HG03439 (cell line): Measurements from ENCODE around the gene RRAS.
A peak's percentile ranks its signal among the peaks of the same experiment; 100 is the strongest.

ENCODE experiments used
- ATAC-seq: cut with Tn5 transposase; IDR thresholded peaks from one replicate; pipeline ENCODE4 v1.9.1; 2021; ENCODE audit warnings: mild to moderate bottlenecking, moderate library complexity; ENCODE audit not compliant: unreplicated experiment

Gene RRAS

GRCh38 chr19:49655570-49656455 lies 15.9 kb upstream of the RRAS start:
- no peak for ATAC-seq

- no peak for ATAC-seq
Observed at GRCh38 chr19:49654581-49654980, 14.6 kb upstream of the RRAS start.

GRCh38 chr19:49653466-49653806 lies 13.5 kb upstream of the RRAS start:
- ATAC-seq = no peak

GRCh38 chr19:49652551-49653465 lies 12.9 kb upstream of the RRAS start:
- no peak for ATAC-seq

DNA sequence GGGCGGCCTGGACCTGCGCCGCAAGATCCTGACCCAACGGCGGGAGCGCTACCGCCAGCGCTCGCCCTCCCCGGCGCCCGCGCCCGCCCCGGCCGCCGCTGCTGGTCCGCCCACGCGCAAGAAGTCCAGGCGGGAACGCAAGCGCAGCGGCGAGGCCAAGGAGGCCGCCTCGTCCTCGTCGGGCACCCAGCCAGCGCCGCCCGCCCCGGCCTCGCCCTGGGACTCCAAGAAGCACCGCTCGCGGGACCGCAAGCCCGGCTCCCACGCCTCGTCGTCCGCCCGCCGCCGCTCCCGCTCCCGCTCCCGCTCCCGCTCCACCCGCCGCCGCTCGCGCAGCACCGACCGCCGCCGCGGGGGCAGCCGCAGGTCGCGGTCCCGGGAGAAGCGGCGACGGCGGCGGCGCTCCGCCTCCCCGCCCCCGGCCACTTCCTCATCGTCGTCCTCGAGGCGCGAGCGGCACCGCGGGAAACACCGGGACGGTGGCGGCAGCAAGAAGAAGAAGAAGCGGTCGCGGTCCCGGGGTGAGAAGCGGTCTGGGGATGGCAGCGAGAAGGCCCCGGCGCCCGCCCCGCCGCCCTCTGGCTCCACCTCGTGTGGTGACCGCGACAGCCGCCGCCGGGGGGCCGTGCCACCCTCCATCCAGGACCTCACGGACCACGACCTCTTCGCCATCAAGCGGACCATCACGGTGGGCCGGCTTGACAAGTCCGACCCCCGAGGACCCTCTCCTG lies 12.0 kb upstream of the RRAS start:
- no peak for ATAC-seq

DNA sequence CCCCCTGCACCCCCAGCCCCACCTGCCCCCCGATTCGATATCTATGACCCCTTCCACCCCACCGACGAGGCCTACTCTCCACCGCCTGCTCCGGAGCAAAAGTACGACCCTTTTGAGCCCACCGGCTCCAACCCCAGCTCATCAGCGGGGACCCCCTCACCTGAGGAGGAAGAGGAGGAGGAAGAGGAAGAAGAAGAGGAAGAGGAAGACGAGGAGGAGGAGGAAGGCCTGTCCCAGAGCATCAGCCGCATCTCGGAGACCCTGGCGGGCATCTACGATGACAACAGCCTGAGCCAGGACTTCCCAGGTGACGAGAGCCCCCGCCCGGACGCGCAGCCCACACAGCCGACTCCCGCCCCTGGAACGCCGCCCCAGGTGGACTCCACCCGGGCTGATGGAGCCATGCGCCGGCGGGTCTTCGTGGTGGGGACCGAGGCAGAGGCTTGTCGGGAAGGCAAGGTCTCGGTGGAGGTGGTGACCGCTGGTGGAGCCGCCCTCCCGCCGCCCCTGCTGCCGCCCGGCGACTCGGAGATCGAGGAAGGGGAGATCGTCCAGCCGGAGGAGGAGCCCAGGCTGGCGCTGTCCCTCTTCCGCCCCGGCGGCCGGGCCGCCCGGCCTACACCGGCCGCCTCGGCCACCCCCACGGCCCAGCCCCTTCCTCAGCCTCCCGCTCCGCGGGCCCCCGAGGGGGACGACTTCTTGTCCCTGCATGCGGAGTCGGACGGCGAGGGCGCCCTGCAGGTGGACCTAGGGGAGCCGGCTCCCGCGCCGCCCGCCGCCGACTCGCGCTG lies 11.3 kb upstream of the RRAS start:
- no peak for ATAC-seq

DNA sequence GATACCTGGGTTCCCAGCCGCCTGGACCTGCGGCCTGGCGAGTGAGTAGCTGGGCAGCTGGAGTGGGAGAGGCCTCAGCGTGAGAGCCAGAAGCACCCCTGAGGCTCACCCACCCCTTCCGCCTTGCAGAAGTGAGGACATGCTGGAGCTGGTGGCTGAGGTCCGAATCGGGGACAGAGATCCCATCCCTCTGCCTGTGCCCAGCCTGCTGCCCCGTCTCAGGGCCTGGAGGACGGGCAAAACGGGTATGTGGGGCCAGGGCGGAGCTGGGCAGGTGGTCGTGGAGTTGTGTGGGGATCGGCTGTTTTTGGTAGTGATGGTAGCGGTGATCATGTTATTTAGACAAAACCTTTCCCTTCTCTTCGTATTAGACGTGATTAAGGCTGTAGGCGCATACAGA lies 6.6 kb upstream of the RRAS start:
- no peak for ATAC-seq

GRCh38 chr19:49645995-49646394 lies 6.1 kb upstream of the RRAS start:
- ATAC-seq = no peak

GRCh38 chr19:49645592-49645991 lies 5.6 kb upstream of the RRAS start:
- ATAC-seq = no peak

DNA sequence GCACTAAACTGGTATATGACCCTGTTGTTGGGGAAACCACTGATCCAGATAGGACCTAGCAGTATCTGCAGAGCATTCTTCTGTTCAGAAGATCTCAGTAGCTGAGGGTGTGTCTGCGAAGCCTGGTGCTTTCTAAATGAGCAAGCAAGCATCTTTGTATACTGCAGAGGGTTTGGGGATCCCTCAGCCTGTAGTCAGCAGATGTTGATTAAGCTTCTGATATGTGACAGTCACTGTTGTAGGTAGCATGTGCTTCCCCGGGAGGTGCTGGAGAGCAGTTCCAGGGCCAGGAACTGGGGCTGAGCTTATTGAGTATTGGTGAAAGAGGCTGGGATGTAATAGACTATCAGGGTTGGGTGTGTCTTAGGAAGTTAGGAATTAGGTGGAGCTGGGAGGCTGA lies 3.5 kb upstream of the RRAS start:
- ATAC-seq = no peak

DNA sequence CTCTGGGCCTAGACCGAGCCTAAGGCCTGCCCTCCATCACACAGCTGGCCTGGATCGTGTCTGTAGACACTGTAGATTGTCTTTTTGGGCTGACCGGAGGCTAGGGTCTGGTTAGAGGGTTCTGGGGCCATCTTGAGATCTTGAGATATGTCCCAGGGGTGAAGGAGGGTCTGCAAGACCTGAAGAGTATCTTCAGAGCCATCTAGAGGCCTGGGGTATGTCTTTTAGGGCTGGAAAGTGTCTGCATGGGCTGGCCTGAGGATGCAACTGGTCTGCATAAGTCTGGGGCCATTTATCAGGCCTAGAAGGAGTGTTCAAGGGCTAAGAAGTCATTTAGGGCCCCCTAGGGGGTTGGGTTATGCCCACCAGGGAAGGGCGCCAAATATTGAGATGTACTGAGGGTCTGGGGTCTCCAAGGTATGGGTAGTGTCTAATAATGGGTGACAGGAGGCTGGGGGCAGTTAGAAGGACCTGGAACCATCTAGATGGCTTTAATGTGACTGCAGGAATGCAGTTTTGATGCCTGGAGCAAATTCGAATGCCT lies 2.6 kb upstream of the RRAS start:
- no peak for ATAC-seq

DNA sequence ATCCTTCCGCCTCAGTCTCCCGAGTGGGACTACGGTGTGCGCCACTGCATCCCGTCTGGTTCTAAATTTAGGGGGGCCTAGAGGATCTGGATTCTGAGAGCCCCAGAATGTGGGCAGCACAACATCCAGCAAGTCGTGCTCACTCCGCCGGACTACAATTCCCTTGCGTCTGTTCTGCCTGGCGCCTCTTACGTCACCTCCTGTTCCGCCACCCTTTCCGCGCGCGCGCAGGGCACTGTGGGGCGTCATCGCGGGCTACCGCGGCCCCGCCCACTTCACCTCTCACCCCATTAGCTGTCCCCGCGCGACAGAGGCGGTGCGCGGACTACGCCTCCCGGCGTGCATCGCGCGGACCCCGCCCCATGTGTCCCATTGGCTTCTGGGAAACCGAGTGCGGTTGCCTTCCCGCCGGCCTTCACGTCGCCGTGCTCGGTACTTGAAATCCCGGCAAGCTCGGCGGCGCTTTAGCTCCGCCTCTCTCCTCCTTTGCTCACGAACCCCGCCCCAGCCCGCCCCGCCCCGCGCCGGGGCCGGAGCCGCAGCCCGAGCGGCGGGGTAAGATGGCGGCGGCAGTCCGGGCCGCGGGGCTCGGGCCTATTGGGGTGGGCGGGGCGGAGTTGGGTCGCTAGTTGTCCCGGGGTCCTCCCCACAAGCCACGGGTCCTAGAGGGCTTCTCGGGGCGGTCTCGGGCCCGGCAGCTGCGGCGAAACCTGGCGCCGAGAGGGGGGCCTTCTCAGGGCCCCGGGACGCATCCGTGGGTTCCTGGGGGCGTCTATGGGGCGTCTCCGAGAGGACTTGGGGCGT lies 1.9 kb upstream of the RRAS start, which contains the start of gene SCAF1:
TSS of gene SCAF1 (plus strand) at position 522 of the 804 bp plus-strand sequence. CDS start 2,818 bp downstream, outside the sequence.
- ATAC-seq = peak; percentile 59

- no peak for ATAC-seq
Observed at GRCh38 chr19:49639401-49640112, 386 bp downstream of the RRAS start.

DNA sequence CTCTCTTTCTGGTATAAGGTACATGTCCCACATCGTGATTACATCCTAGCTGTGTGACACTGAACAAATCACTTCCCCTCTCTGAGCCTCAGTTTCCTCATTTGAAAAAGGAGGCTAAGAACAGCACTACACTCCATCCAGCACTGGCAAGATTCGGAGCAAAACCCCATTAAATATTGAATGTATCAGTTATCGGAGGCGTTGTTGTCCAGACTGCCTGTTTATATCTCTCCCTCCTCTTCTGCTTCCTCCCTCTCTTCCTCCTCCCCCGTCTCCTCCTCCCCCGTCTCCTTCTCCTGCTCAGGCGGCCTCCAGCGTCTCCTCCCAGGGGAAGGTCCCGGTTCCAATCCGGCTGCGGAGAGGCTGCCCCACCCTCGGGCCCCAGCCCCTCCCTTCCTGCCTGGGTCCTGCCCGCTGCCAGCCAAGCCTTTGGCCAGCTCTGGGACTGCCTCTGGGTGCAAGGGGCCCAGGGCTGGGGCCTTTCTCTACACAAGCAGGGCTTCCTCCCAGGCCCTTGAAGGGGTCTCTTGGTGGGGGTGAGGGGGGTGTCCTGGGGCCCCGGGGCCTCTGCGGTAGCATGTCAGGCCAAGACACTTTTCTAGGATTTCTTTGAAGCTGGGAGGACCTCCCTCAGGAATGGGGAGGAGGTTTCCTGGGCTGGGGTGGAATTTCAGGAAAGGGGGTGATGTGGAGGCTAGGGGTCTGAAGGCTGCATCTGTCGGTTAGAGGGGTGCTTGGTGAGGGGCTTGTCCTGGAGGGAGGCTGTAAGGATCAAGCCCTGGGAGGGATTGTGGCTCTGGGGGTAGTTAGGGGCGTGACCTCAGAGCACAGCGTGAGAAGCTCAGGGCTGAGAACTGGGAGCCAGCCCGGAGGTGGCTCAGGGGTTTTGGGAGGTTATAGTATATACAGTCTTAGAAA lies 1.9 kb downstream of the RRAS start:
- no peak for ATAC-seq

- no peak for ATAC-seq
Observed at GRCh38 chr19:49636233-49636932, 3.6 kb downstream of the RRAS start.

- no peak for ATAC-seq
Observed at GRCh38 chr19:49635530-49636232, 4.3 kb downstream of the RRAS start.
